ENCODE data around the gene PRMT3.
"Not testable (repeated sequence)": the region's sequence is repeated elsewhere in the genome, so short reads cannot be mapped to it uniquely, and the experiment has no call there.

The PRMT3 gene

GRCh38 chr11:20387261-20388095 is at the start of gene PRMT3:
TSS of gene PRMT3 (plus strand) at chr11:20387716. CDS start at chr11:20387747, 31 bp downstream.
- peak; percentile 96 to 98 for DNase-seq (ENCODE audit: low read depth in 1 of 2, low spot score in 1 of 2)

DNA sequence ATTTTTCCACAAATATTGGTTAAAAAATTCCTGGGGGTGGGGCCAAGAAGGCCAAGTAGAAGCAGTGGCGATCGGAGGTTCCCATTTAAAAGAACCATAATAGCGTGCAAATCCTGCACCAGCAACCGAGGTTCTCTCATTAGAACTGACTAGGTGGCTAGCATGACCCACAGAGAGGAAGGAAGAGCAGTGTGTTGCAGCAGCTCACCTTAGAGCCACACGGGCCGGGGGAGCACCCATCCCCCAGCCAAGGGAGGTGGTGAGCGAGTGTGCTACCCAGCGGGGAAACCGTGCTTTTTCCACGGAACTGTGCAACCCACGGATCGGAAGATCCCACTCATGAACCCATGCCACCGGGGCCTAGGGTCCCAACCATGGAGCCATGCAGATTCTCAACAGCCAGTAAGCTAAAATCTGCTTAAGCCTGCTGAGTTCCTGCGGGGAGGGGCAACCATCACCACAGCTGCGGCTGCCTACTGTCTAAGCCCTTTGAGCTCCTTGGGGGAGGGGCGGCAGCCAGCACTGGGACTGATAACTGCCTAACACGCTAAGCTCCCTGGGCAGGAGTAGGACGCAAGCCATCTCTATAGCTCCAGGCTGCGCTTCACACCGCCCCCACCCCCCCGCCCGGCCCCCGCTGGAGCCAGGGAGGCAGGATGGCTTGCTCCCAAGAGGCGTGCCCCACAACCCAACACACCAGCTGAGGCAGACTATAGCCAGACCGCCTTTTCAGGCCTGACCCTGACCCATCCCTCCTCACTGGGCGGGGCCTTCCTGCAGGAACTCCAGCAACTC is 45.0 kb upstream of the PRMT3 start:
- no peak for DNase-seq (ENCODE audit: low read depth in 1 of 2, low spot score in 1 of 2)

DNA sequence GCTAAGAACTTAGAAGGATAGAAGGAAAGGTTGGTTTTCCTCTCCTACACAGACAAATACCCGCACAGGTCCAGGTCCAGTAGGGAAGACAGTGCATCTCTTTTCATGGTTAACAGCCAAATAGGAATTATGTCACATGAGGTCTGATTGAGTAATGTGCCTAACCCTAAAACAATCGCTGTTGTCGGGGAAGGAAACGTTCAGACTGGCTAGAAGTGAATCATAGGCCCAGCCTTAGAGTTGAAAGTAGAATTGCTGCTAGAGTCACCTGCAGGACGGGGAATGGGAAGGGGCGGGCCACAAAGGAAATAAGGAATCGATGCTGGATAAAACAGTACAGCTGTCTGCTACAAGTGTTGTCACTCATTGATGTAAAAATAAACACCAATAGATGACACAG is 36.4 kb upstream of the PRMT3 start:
- no peak for DNase-seq (ENCODE audit: low read depth in 1 of 2, low spot score in 1 of 2)

DNA sequence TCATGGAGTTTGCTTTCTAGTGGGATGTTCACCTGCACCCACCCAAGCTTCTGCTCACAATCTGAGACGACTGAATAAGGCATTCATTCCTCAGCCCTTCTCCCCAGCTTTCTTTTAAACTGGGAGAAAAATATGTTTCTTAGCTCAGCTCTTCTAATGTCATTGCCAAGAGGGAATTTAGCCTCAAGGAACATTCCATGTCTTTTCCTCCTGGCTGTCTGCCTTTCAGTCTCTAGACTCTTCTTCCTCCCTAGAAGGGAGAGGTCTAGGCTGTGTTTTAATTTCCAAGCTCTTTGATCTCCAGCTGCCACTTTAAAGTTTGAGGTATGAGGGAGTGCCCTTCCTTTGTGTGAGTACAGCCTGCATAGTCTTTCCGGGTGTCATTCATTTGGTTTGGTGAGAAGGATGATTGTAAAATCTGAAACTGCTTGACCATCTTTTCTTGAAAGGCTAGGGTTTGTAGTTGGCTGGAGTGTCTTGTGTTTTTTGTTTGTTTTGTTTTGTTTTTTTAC is 35.7 kb upstream of the PRMT3 start:
- DNase-seq (ENCODE audit: low read depth in 1 of 2, low spot score in 1 of 2), result no peak

DNA sequence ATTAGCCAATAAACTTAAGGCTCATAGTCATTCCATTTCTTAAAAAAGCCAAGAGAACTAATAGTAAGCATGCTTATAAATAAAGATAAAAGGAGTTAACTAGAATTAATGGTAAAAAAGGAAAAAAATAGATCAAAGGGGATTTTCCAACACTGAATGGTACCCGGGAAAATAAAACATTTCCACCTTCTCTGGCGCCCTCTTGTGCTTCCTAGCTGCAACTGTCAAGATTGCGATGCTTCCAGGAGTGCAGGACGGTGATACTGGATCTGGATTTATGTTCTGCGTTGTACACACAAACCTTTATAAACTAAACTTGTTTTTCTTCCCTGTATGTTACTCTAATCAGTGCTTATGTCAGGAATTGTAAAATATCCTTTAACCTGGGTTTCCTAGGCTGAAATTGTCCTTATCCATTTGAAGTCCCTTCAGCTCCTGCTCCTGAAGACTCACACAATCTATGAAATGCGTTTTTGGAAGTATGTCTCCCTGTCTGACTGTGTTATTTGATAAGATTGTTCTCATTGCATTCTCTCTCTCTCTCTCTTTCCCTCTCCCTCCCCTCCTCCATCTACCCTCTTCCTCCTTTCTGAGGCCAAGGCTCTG is 33.6 kb upstream of the PRMT3 start:
- no peak for DNase-seq (ENCODE audit: low read depth in 1 of 2, low spot score in 1 of 2)

GRCh38 chr11:20355221-20356219 is 32.0 kb upstream of the PRMT3 start:
- no peak for DNase-seq (ENCODE audit: low read depth in 1 of 2, low spot score in 1 of 2)

- DNase-seq (ENCODE audit: low read depth in 1 of 2, low spot score in 1 of 2), result no peak
These were observed 30.4 kb upstream of the PRMT3 start for GRCh38 chr11:20357150-20357549.

DNA sequence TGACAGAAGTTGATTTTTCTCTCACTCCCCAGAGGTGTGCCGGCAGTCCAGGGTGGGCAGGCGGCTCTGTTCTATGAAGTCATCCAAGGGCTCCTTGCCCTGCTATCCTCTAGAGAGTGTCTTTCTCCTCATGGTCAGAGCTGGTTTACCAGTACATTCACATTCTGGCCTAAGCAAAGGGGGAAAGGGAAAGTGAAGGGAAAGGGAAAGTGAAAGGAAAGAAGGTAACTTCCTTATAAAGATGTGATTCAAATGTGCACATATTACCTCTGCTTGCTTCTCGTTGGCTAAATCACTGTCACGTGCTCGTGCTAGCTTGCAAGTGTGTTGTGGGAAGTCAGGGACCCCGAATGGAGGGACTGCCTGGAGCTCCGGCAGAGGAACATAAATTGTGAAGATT is 26.9 kb upstream of the PRMT3 start:
- DNase-seq (ENCODE audit: low read depth in 1 of 2, low spot score in 1 of 2), result no peak

DNA sequence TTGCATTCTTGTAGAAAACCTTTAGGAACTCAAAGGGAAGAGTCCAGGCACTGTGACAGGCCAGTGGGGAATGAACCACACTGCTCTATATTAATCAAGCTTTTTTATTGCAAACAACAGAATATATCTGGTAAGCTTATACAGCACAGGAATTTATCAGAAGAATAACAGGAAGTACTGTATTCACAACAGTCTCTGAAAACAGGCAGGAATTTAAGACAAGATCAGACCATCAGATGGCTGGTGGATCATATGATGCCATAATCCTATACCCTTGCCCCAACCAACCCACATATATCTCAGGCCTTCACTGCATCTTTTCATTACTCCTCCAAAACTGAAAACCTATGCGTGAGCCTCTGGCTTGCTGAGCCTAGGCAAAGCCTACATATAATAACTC is 25.0 kb upstream of the PRMT3 start:
- DNase-seq (ENCODE audit: low read depth in 1 of 2, low spot score in 1 of 2), result no peak

- DNase-seq (ENCODE audit: low read depth in 1 of 2, low spot score in 1 of 2), result no peak
These were observed 24.4 kb upstream of the PRMT3 start for GRCh38 chr11:20363149-20363499.

DNA sequence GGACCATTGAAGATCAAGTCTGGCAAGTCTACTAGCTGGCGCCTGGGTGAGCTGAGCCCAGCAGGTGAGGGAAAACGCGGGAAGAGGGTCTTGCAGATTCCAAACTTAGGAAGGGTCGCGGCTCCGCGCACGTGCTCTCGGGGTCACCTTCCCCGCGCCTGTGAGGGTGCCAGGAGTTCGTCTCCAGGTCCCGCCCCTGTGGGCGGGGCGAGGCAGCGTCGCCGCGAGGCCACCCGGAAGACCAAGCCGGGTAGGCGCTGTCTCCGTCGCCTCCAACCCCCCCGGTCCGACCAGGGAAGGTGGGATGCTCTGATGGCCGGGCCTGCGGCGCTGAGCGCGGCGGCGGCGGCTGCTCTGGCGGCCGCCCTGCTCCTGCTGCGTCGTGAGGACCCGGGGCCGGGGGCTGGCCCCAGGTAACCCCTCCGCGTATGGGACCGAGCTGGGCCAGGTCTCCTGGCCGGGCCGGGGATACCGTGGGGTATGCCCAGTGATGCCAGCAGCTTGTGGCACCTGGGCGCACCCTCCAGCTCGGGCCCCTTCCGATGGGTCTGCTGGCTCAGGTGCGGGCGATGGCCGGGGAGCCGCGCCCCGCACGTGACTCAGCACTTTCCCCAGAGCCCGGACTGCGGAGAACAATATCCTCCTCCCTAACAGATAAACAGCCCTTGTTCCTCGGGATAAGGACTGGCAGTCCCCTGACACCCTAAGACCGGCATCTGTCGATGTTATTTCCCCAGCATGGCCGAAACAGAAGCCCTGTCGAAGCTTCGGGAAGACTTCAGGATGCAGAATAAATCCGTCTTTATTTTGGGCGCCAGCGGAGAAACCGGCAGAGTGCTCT is 23.8 kb upstream of the PRMT3 start, which contains the start of gene HTATIP2:
Gene HTATIP2, plus strand, starts transcription at position 215 of the 841 bp plus-strand sequence. Its CDS starts 524 bp downstream, at position 739.
- DNase-seq (ENCODE audit: low read depth in 1 of 2, low spot score in 1 of 2), result peak; percentile 51 to 67

DNA sequence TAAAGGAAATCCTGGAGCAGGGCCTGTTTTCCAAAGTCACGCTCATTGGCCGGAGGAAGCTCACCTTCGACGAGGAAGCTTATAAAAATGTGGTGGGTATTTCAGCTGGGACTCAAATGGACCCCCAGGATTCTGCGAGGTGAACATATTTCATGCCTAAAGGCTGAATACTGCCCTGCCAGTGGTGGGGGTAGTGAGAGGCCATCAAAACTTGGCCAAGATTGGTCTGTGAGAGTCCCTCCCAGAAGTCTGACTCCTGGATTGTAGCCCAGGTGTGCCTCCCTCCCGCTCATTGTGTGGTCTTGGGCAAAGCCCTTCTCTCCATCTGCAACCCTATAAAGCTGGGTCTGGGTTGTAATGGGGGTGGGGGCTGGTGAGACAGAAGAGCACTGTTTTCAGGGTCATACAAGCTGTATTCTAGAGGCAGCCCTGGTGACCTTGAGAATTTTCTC is 23.1 kb upstream of the PRMT3 start:
- DNase-seq (ENCODE audit: low read depth in 1 of 2, low spot score in 1 of 2), result no peak

DNA sequence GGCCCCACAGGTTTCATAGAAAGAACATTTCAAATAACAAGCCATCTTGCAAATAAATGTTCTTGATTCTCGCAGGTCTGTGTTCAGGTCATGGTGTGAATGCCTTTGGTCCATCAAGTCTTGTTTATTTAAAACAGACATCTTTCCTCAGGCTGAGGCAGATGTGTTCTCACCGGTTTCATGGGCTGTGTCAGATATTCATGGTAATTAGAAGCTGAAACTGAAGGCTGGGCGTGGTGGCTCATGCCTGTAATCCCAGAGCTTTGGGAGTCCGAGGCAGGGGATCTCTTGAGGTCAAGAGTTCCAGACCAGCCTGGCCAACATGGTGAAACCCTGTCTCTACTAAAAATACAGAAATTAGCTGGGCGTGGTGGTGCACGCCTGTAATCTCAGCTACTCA is 22.1 kb upstream of the PRMT3 start:
- not testable (repeated sequence) for DNase-seq (ENCODE audit: low read depth in 1 of 2, low spot score in 1 of 2)

GRCh38 chr11:20367313-20367948 is 20.1 kb upstream of the PRMT3 start:
- DNase-seq (ENCODE audit: low read depth in 1 of 2, low spot score in 1 of 2), result peak in 1 of 2 donors; percentile 35

GRCh38 chr11:20368438-20368837 is 19.1 kb upstream of the PRMT3 start:
- DNase-seq (ENCODE audit: low read depth in 1 of 2, low spot score in 1 of 2), result no peak

DNA sequence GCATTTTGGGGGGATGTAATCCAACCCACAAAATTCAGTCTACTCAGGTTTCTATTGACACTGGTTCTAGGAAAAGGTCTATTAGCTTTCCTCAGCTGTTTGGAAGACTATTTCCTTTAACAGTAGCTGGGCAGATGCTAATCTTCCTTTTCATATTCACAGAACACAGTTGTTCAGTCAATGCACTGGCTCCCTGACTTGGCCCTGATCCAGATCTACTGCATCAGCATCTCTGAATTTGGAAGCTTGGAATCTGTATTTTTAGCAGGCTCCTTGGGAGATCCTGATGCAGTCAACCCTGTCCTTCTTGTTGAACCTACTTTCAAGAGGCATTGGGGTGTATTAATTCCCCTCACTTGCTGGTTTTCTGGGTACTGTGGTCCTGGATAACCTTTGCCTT is 17.7 kb upstream of the PRMT3 start:
- DNase-seq (ENCODE audit: low read depth in 1 of 2, low spot score in 1 of 2), result no peak

DNA sequence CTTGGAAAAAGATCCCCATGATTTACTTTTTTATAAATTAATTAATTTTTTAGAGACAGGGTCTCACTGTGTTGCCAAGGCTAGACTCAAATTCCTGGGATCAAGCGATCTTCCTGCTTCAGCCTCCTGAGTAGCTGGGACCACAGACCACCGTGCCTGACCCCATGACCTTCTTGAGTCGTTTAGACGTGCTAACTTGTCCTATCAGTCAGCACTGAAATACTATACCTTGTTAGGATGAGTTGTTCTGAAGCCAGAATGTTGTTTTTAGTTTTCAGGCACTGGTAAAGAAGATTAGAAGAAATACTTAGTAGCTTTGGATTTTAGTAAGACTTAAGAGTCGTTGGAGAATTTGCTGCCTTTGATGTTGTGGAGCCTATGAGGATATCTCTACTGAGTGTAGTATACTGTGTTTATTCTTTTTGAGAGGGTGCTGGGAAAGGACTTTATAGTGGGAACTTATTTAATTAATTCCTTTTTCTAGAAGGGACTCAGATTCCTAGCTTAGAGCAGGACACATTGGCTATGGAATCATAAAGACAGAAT is 15.4 kb upstream of the PRMT3 start:
- DNase-seq (ENCODE audit: low read depth in 1 of 2, low spot score in 1 of 2), result no peak

DNA sequence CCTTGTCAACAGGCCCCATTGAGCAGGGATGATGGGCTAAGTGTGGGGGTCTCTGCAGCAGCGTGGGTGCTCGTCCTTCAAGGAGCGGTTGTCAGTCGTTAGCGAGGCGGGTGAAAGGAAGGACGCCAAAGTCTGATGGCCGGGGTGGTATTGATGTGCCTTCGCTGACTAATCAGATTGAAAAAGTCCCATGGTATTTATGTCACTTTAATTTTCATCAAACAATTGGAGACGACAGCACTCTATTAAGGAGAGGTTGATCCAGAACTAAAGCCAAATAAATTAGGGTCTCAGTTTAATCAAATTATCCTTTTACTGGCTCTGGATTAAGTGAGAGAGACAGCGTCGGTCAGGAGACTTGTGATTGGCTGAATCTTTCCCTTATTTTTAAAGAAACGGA is 14.4 kb upstream of the PRMT3 start:
- no peak for DNase-seq (ENCODE audit: low read depth in 1 of 2, low spot score in 1 of 2)
